Astrocyte (in vitro differentiated cells and primary cell): Measurements from ENCODE around the gene FBLN2.

Experiments used
- EZH2 ChIP-seq: IDR thresholded peaks from 2 replicates; pipeline ENCODE4 v1.6.1; 2012; ENCODE audit warnings: mild to moderate bottlenecking, low read length, inconsistent platforms; ENCODE audit not compliant: insufficient read depth
- TF ChIP-seq, protein P1 (sequence below): IDR thresholded peaks from 2 replicates; pipeline ENCODE4 v1.5.1; 2011; ENCODE audit warnings: low read depth, mild to moderate bottlenecking, inconsistent platforms, low read length, moderate library complexity; ENCODE audit not compliant: insufficient read depth

DNA sequence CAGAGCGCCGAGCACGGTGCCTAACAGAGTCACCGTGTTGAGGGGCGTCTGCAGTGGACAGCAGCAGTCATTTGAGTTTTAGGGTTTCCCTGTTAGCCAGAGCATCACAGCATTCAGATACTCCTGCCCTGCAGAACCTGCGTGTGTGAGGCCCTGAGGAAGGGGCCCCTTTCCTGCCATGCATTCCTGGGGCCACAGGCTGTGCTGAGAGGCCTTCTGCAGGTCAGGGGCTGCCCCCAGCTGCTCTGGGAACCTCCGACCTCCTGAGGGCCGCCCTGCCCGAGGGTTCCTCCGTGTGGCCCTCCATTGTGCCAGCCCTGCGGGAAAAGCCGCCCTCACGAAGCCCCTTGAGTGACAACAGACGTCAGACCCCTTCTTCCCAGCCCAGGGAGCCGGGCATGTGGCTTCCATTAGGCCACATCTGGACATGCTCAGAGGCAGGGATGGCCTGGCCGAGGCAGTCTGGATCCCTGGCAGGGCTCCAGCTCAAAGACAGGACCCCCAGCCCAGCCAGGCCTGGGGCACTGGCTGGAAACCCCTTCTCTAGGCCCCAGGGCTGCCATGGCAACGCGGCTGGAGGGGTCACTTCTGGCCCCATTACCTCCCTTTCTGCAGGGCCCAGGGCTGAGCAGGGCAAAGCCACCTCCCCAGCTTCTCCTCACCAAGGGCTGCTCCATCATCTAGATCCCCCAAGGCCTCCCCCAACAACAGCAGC is 25.3 kb downstream of the FBLN2 start:
- TF ChIP-seq, protein P1, sequence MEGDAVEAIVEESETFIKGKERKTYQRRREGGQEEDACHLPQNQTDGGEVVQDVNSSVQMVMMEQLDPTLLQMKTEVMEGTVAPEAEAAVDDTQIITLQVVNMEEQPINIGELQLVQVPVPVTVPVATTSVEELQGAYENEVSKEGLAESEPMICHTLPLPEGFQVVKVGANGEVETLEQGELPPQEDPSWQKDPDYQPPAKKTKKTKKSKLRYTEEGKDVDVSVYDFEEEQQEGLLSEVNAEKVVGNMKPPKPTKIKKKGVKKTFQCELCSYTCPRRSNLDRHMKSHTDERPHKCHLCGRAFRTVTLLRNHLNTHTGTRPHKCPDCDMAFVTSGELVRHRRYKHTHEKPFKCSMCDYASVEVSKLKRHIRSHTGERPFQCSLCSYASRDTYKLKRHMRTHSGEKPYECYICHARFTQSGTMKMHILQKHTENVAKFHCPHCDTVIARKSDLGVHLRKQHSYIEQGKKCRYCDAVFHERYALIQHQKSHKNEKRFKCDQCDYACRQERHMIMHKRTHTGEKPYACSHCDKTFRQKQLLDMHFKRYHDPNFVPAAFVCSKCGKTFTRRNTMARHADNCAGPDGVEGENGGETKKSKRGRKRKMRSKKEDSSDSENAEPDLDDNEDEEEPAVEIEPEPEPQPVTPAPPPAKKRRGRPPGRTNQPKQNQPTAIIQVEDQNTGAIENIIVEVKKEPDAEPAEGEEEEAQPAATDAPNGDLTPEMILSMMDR, result no peak
- no peak for TF ChIP-seq EZH2
